ENCODE data around the gene PDE3B. TPM values are rescaled to one million over a fixed set of nuclear protein-coding genes. Genes with fewer than 3 reads are reported as not detected.

The PDE3B gene
- polyA plus RNA-seq, 1 of the 3 experiments (the other 2 are of a cell fraction): 0.26 TPM

DNA sequence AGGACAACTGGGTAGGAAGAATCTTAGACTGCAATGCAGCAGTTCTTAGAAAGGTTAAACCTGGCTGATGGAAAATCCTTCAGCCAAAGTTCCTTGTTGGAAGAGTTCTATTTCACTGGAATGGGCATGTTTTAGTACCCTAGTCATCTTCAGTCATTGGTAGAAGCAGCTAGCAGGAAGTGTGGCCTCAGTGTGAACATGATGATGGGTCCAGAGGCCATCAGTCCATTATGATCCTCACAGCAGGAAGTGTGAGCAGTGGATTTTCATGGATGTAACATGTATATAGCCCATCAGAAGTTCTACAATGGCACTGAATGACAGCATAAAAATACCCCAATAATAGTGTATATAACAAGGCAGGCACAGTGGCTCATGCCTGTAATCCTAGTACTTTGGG lies 35.9 kb upstream of the PDE3B start:
- DNase-seq: no peak
- H3K27me3 ChIP-seq (ENCODE audit: insufficient read depth): no peaks in the 10 kb centered on the region
- no peaks in the 10 kb centered on the region for H3K36me3 ChIP-seq (replicated peaks in 1 of 2; ENCODE audit: control insufficient read depth in 1 of 2, insufficient read depth in 2 of 2, low read length in 1 of 2)
- H3K9me3 ChIP-seq: no peaks in the 10 kb centered on the region
- H3K4me1 ChIP-seq (ENCODE audit: control insufficient read depth in 1 of 2, insufficient read depth in 2 of 2, low read depth in 1 of 2, low read length in 1 of 2): no peaks in the 10 kb centered on the region
- CTCF ChIA-PET: no interaction called here
- no peak overlapping the region for H3K4me3 ChIP-seq (ENCODE audit: low read depth in 2 of 2, low read length in 1 of 2)
- TF ChIP-seq ELF1 (IDR thresholded peaks at IDR 0.05) (no peak), JUND (IDR thresholded peaks at IDR 0.05) (no peak), EP300 (IDR thresholded peaks at IDR 0.05; ENCODE audit: borderline replicate concordance in 1 of 2, low read depth in 1 of 2, low read length in 1 of 2) (no peak), NFIC (IDR thresholded peaks at IDR 0.05; ENCODE audit: borderline replicate concordance) (no peak), IRF3 (IDR thresholded peaks at IDR 0.05; ENCODE audit: low read depth, low read length) (no peak), NRF1 (IDR thresholded peaks at IDR 0.05; ENCODE audit: low read depth, low read length) (no peak), MEF2A (IDR thresholded peaks at IDR 0.05; ENCODE audit: borderline replicate concordance, low read depth) (no peak), TCF12 (IDR thresholded peaks at IDR 0.05) (no peak), CTCF (IDR thresholded peaks at IDR 0.05) (no peak), CHD2 (IDR thresholded peaks at IDR 0.05; ENCODE audit: low read length, partially characterized antibody) (no peak), SIN3A (IDR thresholded peaks at IDR 0.05; ENCODE audit: borderline replicate concordance, low read depth, low read length) (no peak), USF1 (IDR thresholded peaks at IDR 0.05; ENCODE audit: borderline replicate concordance, low read depth) (no peak), FOXM1 (IDR thresholded peaks at IDR 0.05; ENCODE audit: low read depth) (no peak), GATA2 (CRISPR knock-in tag; IDR thresholded peaks at IDR 0.05) (no peak)
- TF ChIP-seq, protein P1, sequence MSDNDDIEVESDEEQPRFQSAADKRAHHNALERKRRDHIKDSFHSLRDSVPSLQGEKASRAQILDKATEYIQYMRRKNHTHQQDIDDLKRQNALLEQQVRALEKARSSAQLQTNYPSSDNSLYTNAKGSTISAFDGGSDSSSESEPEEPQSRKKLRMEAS (IDR thresholded peaks at IDR 0.05; ENCODE audit: low read depth): no peak
- TF ChIP-seq, protein P2, sequence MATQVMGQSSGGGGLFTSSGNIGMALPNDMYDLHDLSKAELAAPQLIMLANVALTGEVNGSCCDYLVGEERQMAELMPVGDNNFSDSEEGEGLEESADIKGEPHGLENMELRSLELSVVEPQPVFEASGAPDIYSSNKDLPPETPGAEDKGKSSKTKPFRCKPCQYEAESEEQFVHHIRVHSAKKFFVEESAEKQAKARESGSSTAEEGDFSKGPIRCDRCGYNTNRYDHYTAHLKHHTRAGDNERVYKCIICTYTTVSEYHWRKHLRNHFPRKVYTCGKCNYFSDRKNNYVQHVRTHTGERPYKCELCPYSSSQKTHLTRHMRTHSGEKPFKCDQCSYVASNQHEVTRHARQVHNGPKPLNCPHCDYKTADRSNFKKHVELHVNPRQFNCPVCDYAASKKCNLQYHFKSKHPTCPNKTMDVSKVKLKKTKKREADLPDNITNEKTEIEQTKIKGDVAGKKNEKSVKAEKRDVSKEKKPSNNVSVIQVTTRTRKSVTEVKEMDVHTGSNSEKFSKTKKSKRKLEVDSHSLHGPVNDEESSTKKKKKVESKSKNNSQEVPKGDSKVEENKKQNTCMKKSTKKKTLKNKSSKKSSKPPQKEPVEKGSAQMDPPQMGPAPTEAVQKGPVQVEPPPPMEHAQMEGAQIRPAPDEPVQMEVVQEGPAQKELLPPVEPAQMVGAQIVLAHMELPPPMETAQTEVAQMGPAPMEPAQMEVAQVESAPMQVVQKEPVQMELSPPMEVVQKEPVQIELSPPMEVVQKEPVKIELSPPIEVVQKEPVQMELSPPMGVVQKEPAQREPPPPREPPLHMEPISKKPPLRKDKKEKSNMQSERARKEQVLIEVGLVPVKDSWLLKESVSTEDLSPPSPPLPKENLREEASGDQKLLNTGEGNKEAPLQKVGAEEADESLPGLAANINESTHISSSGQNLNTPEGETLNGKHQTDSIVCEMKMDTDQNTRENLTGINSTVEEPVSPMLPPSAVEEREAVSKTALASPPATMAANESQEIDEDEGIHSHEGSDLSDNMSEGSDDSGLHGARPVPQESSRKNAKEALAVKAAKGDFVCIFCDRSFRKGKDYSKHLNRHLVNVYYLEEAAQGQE (IDR thresholded peaks at IDR 0.05; ENCODE audit: low read depth, low read length): no peak
- TF ChIP-seq, protein P3, sequence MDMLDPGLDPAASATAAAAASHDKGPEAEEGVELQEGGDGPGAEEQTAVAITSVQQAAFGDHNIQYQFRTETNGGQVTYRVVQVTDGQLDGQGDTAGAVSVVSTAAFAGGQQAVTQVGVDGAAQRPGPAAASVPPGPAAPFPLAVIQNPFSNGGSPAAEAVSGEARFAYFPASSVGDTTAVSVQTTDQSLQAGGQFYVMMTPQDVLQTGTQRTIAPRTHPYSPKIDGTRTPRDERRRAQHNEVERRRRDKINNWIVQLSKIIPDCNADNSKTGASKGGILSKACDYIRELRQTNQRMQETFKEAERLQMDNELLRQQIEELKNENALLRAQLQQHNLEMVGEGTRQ (IDR thresholded peaks at IDR 0.05; ENCODE audit: borderline replicate concordance, low read depth, low read length): no peak
- no peaks in the 10 kb centered on the region for H4K20me1 ChIP-seq (ENCODE audit: insufficient read depth)
- H2AFZ ChIP-seq (ENCODE audit: low read depth): no peak overlapping the region
- H3K4me2 ChIP-seq: no peak overlapping the region
- H3K27ac ChIP-seq (ENCODE audit: low read depth in 2 of 2, low read length in 1 of 2): no peak overlapping the region
- no peaks in the 10 kb centered on the region for H3K9me2 ChIP-seq
- POLR2A ChIA-PET: no interaction called here
- no peak overlapping the region for H3K9ac ChIP-seq
- H3K79me2 ChIP-seq (ENCODE audit: insufficient read depth): no peaks in the 10 kb centered on the region
- H3F3A ChIP-seq (replicated peaks; ENCODE audit: insufficient read depth): no peaks in the 10 kb centered on the region

All from SK-N-SH (cell line).